Common myeloid progenitor, CD34-positive (primary cell): Measurements from ENCODE around the gene MXRA7.

Experiments
- CTCF ChIA-PET: fragments of 350-600 bp; sonication (Branson Sonifier 250); formaldehyde crosslinking; loops from one replicate; lab custom pipeline; 2021; ENCODE audit warnings: antibody characterized with exemption; lab: Charles Lee
- POLR2A ChIA-PET: fragments of 350-600 bp; sonication (Branson Sonifier 250); formaldehyde crosslinking; loops from one replicate; lab custom pipeline; 2021; ENCODE audit warnings: antibody characterized with exemption; lab: Charles Lee
- DNase-seq, 3 donors: peaks; one replicate each; pipeline versions ENCODE4 v3.0.0 to v3.0.0-alpha.2; 2013
- H3K27ac ChIP-seq, 2 experiments: 1 replicate in 1 of 2; 2 replicates in 1 of 2; pipeline ENCODE4 v1.7.0; 2013; ENCODE audit warnings: inconsistent platforms in 2 of 2, low read length in 2 of 2, mild to moderate bottlenecking in 2 of 2, low read depth in 1 of 2, moderate library complexity in 1 of 2; ENCODE audit not compliant: severe bottlenecking in 2 of 2, insufficient read depth in 1 of 2, poor library complexity in 1 of 2
- H3K27me3 ChIP-seq, 5 experiments: replicated peaks in 2 of 5; 1 replicate in 3 of 5; 2 replicates in 2 of 5; pipeline versions ENCODE4 v1.6.1 to v1.7.0; 2013; ENCODE audit warnings: low read length in 4 of 5, mild to moderate bottlenecking in 2 of 5, moderate library complexity in 2 of 5, inconsistent platforms in 1 of 5; ENCODE audit not compliant: insufficient read depth in 5 of 5, control insufficient read depth in 4 of 5
- H3K36me3 ChIP-seq, 4 experiments: 1 replicate in 2 of 4; 2 replicates in 2 of 4; pipeline versions ENCODE4 v1.6.1 to v1.7.0; 2013; ENCODE audit warnings: low read length in 3 of 4, control low read depth in 1 of 4, mild to moderate bottlenecking in 1 of 4; ENCODE audit not compliant: control insufficient read depth in 4 of 4, insufficient read depth in 4 of 4
- H3K4me1 ChIP-seq, 4 experiments: 1 replicate in 3 of 4; 2 replicates in 1 of 4; pipeline versions ENCODE4 v1.6.1 to v1.7.1; 2013; ENCODE audit warnings: low read length in 3 of 4, mild to moderate bottlenecking in 3 of 4, control low read depth in 1 of 4, inconsistent platforms in 1 of 4, moderate library complexity in 1 of 4; ENCODE audit not compliant: control insufficient read depth in 4 of 4, insufficient read depth in 4 of 4; ENCODE audit errors: control extremely low read depth in 1 of 4
- H3K4me3 ChIP-seq, 7 experiments: 1 replicate in 4 of 7; 2 replicates in 3 of 7; pipeline versions ENCODE4 v1.5.1 to v1.7.0; 2013; ENCODE audit warnings: mild to moderate bottlenecking in 7 of 7, low read length in 6 of 7, moderate library complexity in 6 of 7, inconsistent platforms in 2 of 7, low read depth in 2 of 7, control low read depth in 1 of 7; ENCODE audit not compliant: insufficient read depth in 4 of 7, control insufficient read depth in 1 of 7; ENCODE audit errors: extremely low read depth in 1 of 7
- H3K9me3 ChIP-seq, 5 experiments: 1 replicate in 4 of 5; 2 replicates in 1 of 5; pipeline versions ENCODE4 v1.6.1 to v1.7.1; 2013; ENCODE audit warnings: low read length in 4 of 5, mild to moderate bottlenecking in 2 of 5, inconsistent platforms in 1 of 5, low read depth in 1 of 5, moderate library complexity in 1 of 5; ENCODE audit not compliant: control insufficient read depth in 4 of 5, insufficient read depth in 2 of 5; ENCODE audit errors: control extremely low read depth in 1 of 5
- WGBS: methylation state at CpG from one replicate; pipeline ENCODE4 v1.1.5; 2013; ENCODE audit not compliant: insufficient coverage; 5-methylcytosine and 5-hydroxymethylcytosine counted together

Gene MXRA7

DNA sequence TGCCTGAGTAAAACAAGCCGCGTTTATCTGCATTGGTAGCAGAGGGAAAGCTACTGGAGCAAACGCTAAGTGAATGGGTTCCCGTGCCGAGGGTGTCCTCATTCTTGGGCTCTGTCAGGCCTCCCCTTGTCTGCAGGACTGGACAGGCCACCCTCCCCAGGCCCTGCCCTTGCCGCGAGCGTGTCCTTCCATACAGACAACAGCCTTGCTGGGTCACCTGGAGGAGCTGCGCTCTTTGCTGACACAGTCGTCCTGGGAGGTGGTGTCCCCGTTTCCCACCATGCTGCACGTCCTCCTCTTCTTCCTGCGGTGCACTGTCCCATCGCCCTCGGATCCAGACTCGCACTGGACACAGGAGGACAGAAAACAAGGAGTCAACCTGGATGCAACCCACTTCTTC is 7.8 kb upstream of the MXRA7 start:
- no peaks in the 10 kb centered on the region for H3K9me3 ChIP-seq
- peaks cover 17 to 77% (median 62%) of the 10 kb centered on the region in 4 experiments for H3K36me3 ChIP-seq
- 95% methylated on average over 16 of the region's 16 CpGs for WGBS
- DNase-seq, result no peak
- no peaks in the 10 kb centered on the region for H3K27me3 ChIP-seq
- H3K27ac ChIP-seq, result no peak overlapping the region
- ChIA-PET POLR2A (no interaction called here), CTCF (interaction anchor here (0.9 to 1.3 kb wide), 2 partner anchors 8 to 10 kb away, joined by 4 read pairs; partner anchors contain the start of gene MXRA7)
- peaks cover 13 to 32% (median 26%) of the 10 kb centered on the region in 4 experiments for H3K4me1 ChIP-seq
- no peak overlapping the region for H3K4me3 ChIP-seq

DNA sequence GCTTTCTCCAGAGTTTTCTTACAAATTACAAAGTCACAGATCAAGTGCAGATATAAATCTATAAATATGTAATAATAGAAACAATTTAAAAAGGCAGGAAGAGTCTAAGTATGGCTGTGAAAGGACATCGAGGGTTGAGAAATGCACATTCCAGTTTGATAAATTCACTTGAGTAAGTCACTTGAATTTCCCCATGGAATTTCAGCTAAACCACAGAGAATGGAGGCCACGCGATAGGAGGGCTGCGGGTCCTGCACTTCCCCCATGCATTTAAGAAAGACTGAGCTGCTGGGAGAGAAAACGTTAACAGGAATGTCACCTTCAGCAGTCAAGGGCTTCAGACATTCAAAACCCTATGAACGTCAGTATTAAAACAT is 6.1 kb upstream of the MXRA7 start:
- POLR2A ChIA-PET, result no interaction called here
- H3K27me3 ChIP-seq, result no peaks in the 10 kb centered on the region
- H3K9me3 ChIP-seq, result no peaks in the 10 kb centered on the region
- CTCF ChIA-PET, result interaction anchor here (1.1 to 2.0 kb wide), 4 partner anchors 10 to 35 kb away, joined by 3 to 5 read pairs (median 4); no protein-coding TSS in a partner anchor
- H3K36me3 ChIP-seq, result peaks cover 16 to 76% (median 56%) of the 10 kb centered on the region in 4 experiments
- no peak overlapping the region for H3K4me3 ChIP-seq
- H3K27ac ChIP-seq, result peak overlapping the region in 1 of 2 experiments; percentile 74
- peaks cover 13 to 32% (median 26%) of the 10 kb centered on the region in 4 experiments for H3K4me1 ChIP-seq
- WGBS, result 100% methylated on average over 3 of the region's 6 CpGs
- DNase-seq, result no peak

DNA sequence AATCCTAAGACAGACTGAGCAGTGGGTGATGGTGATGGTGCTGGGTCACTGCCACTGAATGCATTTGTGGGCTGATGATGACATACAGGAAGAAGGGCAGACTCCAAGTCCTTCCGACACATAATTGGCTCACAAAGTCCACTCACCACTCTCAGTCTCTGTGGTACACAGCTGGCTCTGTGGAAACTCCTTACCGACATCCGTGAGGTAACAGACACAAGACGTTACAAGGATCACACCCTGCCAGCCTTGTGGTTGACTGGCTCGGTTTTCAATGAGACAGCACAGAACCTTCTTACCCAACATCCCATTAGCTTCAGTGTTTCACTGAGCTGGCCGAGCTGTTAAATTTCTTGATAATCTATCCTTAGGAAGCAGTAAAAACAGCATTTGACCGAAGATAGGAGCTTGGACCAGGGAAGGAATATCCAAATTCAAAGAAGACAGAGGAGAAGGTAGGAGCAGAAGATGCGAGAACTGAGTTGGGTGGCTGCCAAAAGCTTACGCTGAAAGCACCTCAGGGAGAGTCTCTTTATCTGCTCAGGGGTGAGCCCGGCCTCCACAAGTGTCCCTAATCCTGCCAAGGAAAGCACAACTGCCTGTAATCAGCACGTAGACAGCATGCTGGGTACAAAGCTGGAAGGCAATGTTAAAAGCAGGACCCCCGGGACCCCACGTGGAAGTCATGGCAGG is 5.5 kb upstream of the MXRA7 start:
- Histone ChIP-seq H3K27me3 (no peaks in the 10 kb centered on the region), H3K27ac (peak overlapping the region in 1 of 2 experiments; percentile 74), H3K4me1 (peaks cover 14 to 35% (median 30%) of the 10 kb centered on the region in 4 experiments), H3K4me3 (no peak overlapping the region), H3K9me3 (no peaks in the 10 kb centered on the region), H3K36me3 (peaks cover 16 to 71% (median 51%) of the 10 kb centered on the region in 4 experiments)
- ChIA-PET POLR2A (no interaction called here), CTCF (interaction anchor here (0.5 to 2.0 kb wide), 2 partner anchors 15 to 1373 kb away, joined by 3 to 4 read pairs; no protein-coding TSS in a partner anchor)
- 82% methylated on average over 10 of the region's 13 CpGs for WGBS
- DNase-seq, result peak; percentile 62 to 91 (median 83)

DNA sequence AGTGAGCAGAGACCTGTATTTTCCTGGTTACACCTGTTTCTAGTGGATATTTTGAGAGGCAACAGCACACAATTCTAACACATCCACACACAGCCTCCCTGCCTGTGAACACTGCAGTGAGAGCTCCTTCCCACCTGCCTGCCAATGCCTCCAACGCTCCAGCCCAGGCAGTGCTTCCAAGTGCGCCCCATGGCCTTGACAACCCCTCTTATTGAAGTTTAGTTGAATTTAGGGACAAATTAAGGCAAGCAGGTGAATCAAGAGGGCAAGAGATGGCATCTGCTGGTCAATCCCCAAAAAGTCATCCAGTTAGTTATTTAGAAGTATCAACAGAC is 4.7 kb upstream of the MXRA7 start:
- peaks cover 17 to 39% (median 34%) of the 10 kb centered on the region in 4 experiments for H3K4me1 ChIP-seq
- H3K27me3 ChIP-seq, result no peaks in the 10 kb centered on the region
- peak overlapping the region; percentile 46 to 74 for H3K27ac ChIP-seq
- ChIA-PET POLR2A (no interaction called here), CTCF (interaction anchor here (1.0 to 2.6 kb wide), 4 partner anchors 9 to 34 kb away, joined by 3 to 14 read pairs (median 8); no protein-coding TSS in a partner anchor)
- DNase-seq, result no peak
- H3K36me3 ChIP-seq, result peaks cover 12 to 62% (median 43%) of the 10 kb centered on the region in 4 experiments
- peak overlapping the region in 4 of 7 experiments; percentile 3 to 57 (median 38) for H3K4me3 ChIP-seq
- WGBS, result 100% methylated on average over 2 of the region's 2 CpGs
- H3K9me3 ChIP-seq, result no peaks in the 10 kb centered on the region

DNA sequence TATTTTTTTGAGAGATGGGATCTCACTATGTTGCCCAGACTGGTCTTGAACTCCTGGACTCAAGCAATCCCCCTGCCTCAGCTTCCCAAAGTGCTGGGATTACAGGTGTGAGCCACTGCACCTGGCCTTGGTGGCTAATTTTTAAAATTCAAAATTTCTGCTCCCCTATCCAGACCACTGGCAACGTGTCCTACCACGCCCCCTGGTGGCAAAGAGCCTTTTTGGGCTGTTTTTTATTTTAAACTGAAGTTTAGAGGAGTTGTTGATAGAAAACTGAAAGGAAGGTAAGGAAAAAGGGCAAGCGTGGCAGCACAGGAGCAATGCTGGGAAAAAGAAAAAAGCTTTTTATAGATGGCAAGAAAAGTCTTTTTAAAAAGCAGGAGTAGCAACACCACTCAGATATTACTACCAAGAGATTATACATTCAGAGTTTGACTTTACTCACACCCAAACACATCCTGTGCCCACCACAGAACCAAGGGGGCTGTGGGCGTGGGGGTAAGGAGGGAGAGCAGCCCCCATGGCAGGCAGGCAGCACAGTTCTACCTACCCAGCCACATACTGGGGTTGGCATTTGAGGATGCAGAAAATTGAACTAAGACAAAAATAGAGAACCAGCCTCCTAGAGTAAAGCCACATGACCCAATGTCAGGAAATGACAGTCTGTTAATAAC is 4.2 kb upstream of the MXRA7 start:
- Histone ChIP-seq H3K4me1 (peaks cover 17 to 43% (median 38%) of the 10 kb centered on the region in 4 experiments), H3K27ac (peak overlapping the region; percentile 46 to 74), H3K4me3 (peak overlapping the region in 5 of 7 experiments; percentile 31 to 57 (median 45)), H3K27me3 (peaks cover 0 to 4% (median 0%) of the 10 kb centered on the region in 5 experiments), H3K36me3 (peaks cover 8 to 57% (median 38%) of the 10 kb centered on the region in 4 experiments), H3K9me3 (no peaks in the 10 kb centered on the region)
- CTCF ChIA-PET, result interaction anchor here (1.0 to 2.6 kb wide), 8 partner anchors 9 to 137 kb away, joined by 3 to 14 read pairs (median 6); partner anchors contain the start of gene SRSF2
- POLR2A ChIA-PET, result no interaction called here
- peak; percentile 57 to 72 (median 63) for DNase-seq
- WGBS, result 0% methylated on average over 3 of the region's 4 CpGs

DNA sequence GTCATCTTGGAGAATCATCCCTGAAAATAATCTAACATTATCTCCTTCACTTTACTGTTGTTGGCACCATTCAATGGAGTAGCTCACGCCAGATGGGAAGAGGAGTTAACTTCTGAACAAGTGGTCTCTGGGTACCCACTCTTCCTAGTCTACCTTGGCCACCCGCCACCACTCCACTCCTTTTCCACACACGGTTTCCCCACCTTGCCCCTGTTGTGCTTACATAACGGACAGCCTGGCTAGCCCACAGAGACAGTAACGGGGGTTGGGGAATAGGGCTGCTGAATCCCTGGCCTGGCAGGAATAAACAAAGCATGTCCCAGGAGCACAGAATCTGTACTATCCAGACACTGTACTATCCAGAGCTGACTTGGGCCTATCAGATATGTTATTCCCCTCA is 3.6 kb upstream of the MXRA7 start:
- H3K9me3 ChIP-seq, result no peaks in the 10 kb centered on the region
- ChIA-PET POLR2A (no interaction called here), CTCF (interaction anchor here (0.8 to 2.6 kb wide), 13 partner anchors 9 to 157 kb away, joined by 3 to 14 read pairs (median 3); partner anchors contain the start of gene SRSF2)
- WGBS, result 94% methylated on average over 5 of the region's 5 CpGs
- H3K27me3 ChIP-seq, result peaks cover 0 to 8% (median 0%) of the 10 kb centered on the region in 5 experiments
- H3K4me1 ChIP-seq, result peaks cover 17 to 47% (median 42%) of the 10 kb centered on the region in 4 experiments
- no peak overlapping the region for H3K27ac ChIP-seq
- no peak for DNase-seq
- H3K36me3 ChIP-seq, result peaks cover 7 to 51% (median 33%) of the 10 kb centered on the region in 4 experiments
- no peak overlapping the region for H3K4me3 ChIP-seq
